Measurements from ENCODE around the gene GRIK1.

Gene GRIK1

GRCh38 chr21:29808153-29808552, 131.6 kb downstream of the GRIK1 start:
- no peak overlapping the region for H3K9ac ChIP-seq (ENCODE audit: low read depth, low read length)
- no peaks in the 10 kb centered on the region for H3K9me3 ChIP-seq (ENCODE audit: insufficient read depth, low read length, severe bottlenecking)
- TF ChIP-seq EZH2 (IDR thresholded peaks at IDR 0.05; ENCODE audit: borderline replicate concordance, low read depth, low read length, severe bottlenecking): no peak
- TF ChIP-seq CTCF (IDR thresholded peaks at IDR 0.05; ENCODE audit: borderline replicate concordance, extremely low read depth, low read length, poor library complexity, severe bottlenecking): no peak
- no peaks in the 10 kb centered on the region for H3K79me2 ChIP-seq (ENCODE audit: insufficient read depth, low read length)
- H4K20me1 ChIP-seq (ENCODE audit: insufficient read depth, low read length): no peaks in the 10 kb centered on the region
- no peaks in the 10 kb centered on the region for H3K4me1 ChIP-seq (ENCODE audit: insufficient read depth, low read length)
- DNase-seq (no peak), ATAC-seq (ENCODE audit: insufficient read depth, low read depth) (no peak)
- H2AFZ ChIP-seq (ENCODE audit: low read depth, low read length): no peak overlapping the region
- H3K27ac ChIP-seq (ENCODE audit: low read length): no peak overlapping the region
- no peak overlapping the region for H3K4me2 ChIP-seq (ENCODE audit: insufficient read depth, low read length)
- no peaks in the 10 kb centered on the region for H3K36me3 ChIP-seq (ENCODE audit: insufficient read depth, low read length)
- H3K27me3 ChIP-seq (ENCODE audit: insufficient read depth, low read length, poor library complexity): peaks cover 25% of the 10 kb centered on the region
- no peak overlapping the region for H3K4me3 ChIP-seq (ENCODE audit: low read depth in 1 of 2, low read length in 2 of 2)

GRCh38 chr21:29805105-29805504, 134.7 kb downstream of the GRIK1 start:
- Histone ChIP-seq H3K27ac (ENCODE audit: low read length) (no peak overlapping the region), H3K36me3 (ENCODE audit: insufficient read depth, low read length) (no peaks in the 10 kb centered on the region), H2AFZ (ENCODE audit: low read depth, low read length) (no peak overlapping the region), H3K4me3 (ENCODE audit: low read depth in 1 of 2, low read length in 2 of 2) (no peak overlapping the region), H3K9ac (ENCODE audit: low read depth, low read length) (no peak overlapping the region), H3K4me2 (ENCODE audit: insufficient read depth, low read length) (no peak overlapping the region), H3K9me3 (ENCODE audit: insufficient read depth, low read length, severe bottlenecking) (no peaks in the 10 kb centered on the region), H4K20me1 (ENCODE audit: insufficient read depth, low read length) (no peaks in the 10 kb centered on the region), H3K79me2 (ENCODE audit: insufficient read depth, low read length) (no peaks in the 10 kb centered on the region), H3K4me1 (ENCODE audit: insufficient read depth, low read length) (no peaks in the 10 kb centered on the region), H3K27me3 (ENCODE audit: insufficient read depth, low read length, poor library complexity) (peaks cover 16% of the 10 kb centered on the region)
- DNase-seq (no peak), ATAC-seq (ENCODE audit: insufficient read depth, low read depth) (no peak)
- TF ChIP-seq EZH2 (IDR thresholded peaks at IDR 0.05; ENCODE audit: borderline replicate concordance, low read depth, low read length, severe bottlenecking) (no peak), CTCF (IDR thresholded peaks at IDR 0.05; ENCODE audit: borderline replicate concordance, extremely low read depth, low read length, poor library complexity, severe bottlenecking) (no peak)

- no peaks in the 10 kb centered on the region for H3K36me3 ChIP-seq (ENCODE audit: insufficient read depth, low read length)
- H3K4me3 ChIP-seq (ENCODE audit: low read depth in 1 of 2, low read length in 2 of 2): no peak overlapping the region
- H3K4me2 ChIP-seq (ENCODE audit: insufficient read depth, low read length): no peak overlapping the region
Measured at GRCh38 chr21:29803191-29803590, 136.6 kb downstream of the GRIK1 start.

More at GRCh38 chr21:29803191-29803590, 136.6 kb downstream of the GRIK1 start:
- no peak for DNase-seq
- Histone ChIP-seq H3K9ac (ENCODE audit: low read depth, low read length) (no peak overlapping the region), H3K79me2 (ENCODE audit: insufficient read depth, low read length) (no peaks in the 10 kb centered on the region), H3K27me3 (ENCODE audit: insufficient read depth, low read length, poor library complexity) (peaks cover 12% of the 10 kb centered on the region), H3K27ac (ENCODE audit: low read length) (no peak overlapping the region), H2AFZ (ENCODE audit: low read depth, low read length) (no peak overlapping the region), H3K9me3 (ENCODE audit: insufficient read depth, low read length, severe bottlenecking) (no peaks in the 10 kb centered on the region), H4K20me1 (ENCODE audit: insufficient read depth, low read length) (no peaks in the 10 kb centered on the region), H3K4me1 (ENCODE audit: insufficient read depth, low read length) (no peaks in the 10 kb centered on the region)
- no peak for TF ChIP-seq CTCF (IDR thresholded peaks at IDR 0.05; ENCODE audit: borderline replicate concordance, extremely low read depth, low read length, poor library complexity, severe bottlenecking)
- no peak for TF ChIP-seq EZH2 (IDR thresholded peaks at IDR 0.05; ENCODE audit: borderline replicate concordance, low read depth, low read length, severe bottlenecking)
- no peak for ATAC-seq (ENCODE audit: insufficient read depth, low read depth)
